Ishikawa (cell line): ENCODE data around the gene LYZ.

Experiments
- CEBPB ChIP-seq: IDR thresholded peaks from 2 replicates; pipeline ENCODE4 v1.6.1; 2012
- EGR1 ChIP-seq: IDR thresholded peaks from 2 replicates; pipeline ENCODE4 v1.6.1; 2012
- EP300 ChIP-seq: IDR thresholded peaks from 2 replicates; pipeline ENCODE4 v1.6.1; 2012; ENCODE audit warnings: borderline replicate concordance
- TAF1 ChIP-seq: IDR thresholded peaks from 2 replicates; pipeline ENCODE4 v1.6.1; 2012; ENCODE audit warnings: low read depth, mild to moderate bottlenecking
- TEAD4 ChIP-seq: IDR thresholded peaks from 2 replicates; pipeline ENCODE4 v1.6.1; 2012

DNA sequence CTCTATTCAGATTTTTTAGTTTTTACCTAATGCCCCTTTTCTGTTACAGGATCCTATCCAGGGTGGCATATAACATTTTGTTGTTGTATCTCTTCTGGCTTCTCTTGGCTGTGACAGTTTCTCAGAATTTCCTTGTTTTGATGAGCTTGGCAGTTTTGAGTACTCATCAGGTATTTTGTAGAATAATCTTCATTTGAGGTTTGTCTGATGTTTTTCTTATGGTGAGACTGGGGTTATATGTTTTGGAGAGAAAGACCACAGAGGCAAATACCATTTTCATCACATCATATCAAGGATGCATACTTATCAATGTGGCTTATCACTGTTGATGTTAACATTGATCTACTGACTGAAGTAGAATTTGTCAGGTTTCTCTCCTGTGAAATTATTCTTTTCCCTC lies 14.0 kb upstream of the LYZ start:
- no peak for TF ChIP-seq EGR1
- no peak for TF ChIP-seq TAF1
- no peak for TF ChIP-seq CEBPB
- TF ChIP-seq TEAD4: no peak
- no peak for TF ChIP-seq EP300
